ENCODE results near the gene SLC66A1. TPM values are rescaled to one million over a fixed set of nuclear protein-coding genes. Genes with fewer than 3 reads are reported as not detected.

SLC66A1 gene
- total and polyA plus RNA-seq, 9 of the 15 experiments (the other 6 are each of a cell fraction or from before 2014, with no cell fraction given): 1.2 to 40.8 (median 18.6) TPM

- H3K9ac ChIP-seq (ENCODE audit: insufficient read depth in 1 of 2, low read depth in 2 of 2, low read length in 2 of 2): no peak overlapping the region
- H3K36me3 ChIP-seq (ENCODE audit: control insufficient read depth, insufficient read depth, low read length): peaks cover 57% of the 10 kb centered on the region
- H4K20me1 ChIP-seq (replicated peaks; ENCODE audit: control insufficient read depth, insufficient read depth, low read length): peaks cover 28% of the 10 kb centered on the region
- H3K9me1 ChIP-seq (ENCODE audit: control insufficient read depth, insufficient read depth, low read length): peaks cover 4% of the 10 kb centered on the region
- H2AFZ ChIP-seq (ENCODE audit: low read depth, low read length): no peak overlapping the region
- H3K4me1 ChIP-seq (replicated peaks in 1 of 2; ENCODE audit: control insufficient read depth in 2 of 2, insufficient read depth in 2 of 2, low read length in 2 of 2): peaks cover 32 to 39% of the 10 kb centered on the region in 2 experiments
- WGBS (ENCODE audit: insufficient coverage, low coverage, missing lambda C conversion rate): 85% methylated on average over 3 of the region's 3 CpGs
- no peak overlapping the region for H3K4me3 ChIP-seq
- H3K4me2 ChIP-seq (ENCODE audit: insufficient read depth, low read length): no peak overlapping the region
- no peaks in the 10 kb centered on the region for H3K9me3 ChIP-seq (replicated peaks; ENCODE audit: control insufficient read depth, insufficient read depth, low read depth, low read length)
- no TSS peak for BruUV-seq (replicated peaks)
- H3K27me3 ChIP-seq (ENCODE audit: control insufficient read depth in 2 of 2, insufficient read depth in 2 of 2, low read length in 2 of 2): no peaks in the 10 kb centered on the region
- POLR2A ChIA-PET: no interaction called here
- FAIRE-seq (no peak), ATAC-seq (no peak), DNase-seq (ENCODE audit: extremely low read depth in 1 of 4, low spot score in 3 of 4) (no peak)
- no peak overlapping the region for H3K27ac ChIP-seq (ENCODE audit: extremely low read depth, low read depth, low read length)
- peaks cover 30% of the 10 kb centered on the region for H3K79me2 ChIP-seq (ENCODE audit: control insufficient read depth, insufficient read depth, low read length)
- in situ Hi-C loops (cut with MboI): no loop called here
- intact Hi-C loops (cut with micrococcal nuclease): no loop called here
- CTCF ChIA-PET (ENCODE audit: low intra/inter-chr PET ratio): no interaction called here
- TF ChIP-seq HMGN3 (IDR thresholded peaks at IDR 0.05; ENCODE audit: borderline replicate concordance, extremely low read depth, insufficient read length, low read depth, low read length): no peak
- TF ChIP-seq ZNF449 (CRISPR knock-in tag; IDR thresholded peaks at IDR 0.05): no peak
- TF ChIP-seq ZNF644 (tag; IDR thresholded peaks at IDR 0.05; ENCODE audit: low read depth): no peak
- no peak for TF ChIP-seq ZNF146 (CRISPR knock-in tag; IDR thresholded peaks at IDR 0.05; ENCODE audit: unreplicated experiment)
- TF ChIP-seq, protein P1, sequence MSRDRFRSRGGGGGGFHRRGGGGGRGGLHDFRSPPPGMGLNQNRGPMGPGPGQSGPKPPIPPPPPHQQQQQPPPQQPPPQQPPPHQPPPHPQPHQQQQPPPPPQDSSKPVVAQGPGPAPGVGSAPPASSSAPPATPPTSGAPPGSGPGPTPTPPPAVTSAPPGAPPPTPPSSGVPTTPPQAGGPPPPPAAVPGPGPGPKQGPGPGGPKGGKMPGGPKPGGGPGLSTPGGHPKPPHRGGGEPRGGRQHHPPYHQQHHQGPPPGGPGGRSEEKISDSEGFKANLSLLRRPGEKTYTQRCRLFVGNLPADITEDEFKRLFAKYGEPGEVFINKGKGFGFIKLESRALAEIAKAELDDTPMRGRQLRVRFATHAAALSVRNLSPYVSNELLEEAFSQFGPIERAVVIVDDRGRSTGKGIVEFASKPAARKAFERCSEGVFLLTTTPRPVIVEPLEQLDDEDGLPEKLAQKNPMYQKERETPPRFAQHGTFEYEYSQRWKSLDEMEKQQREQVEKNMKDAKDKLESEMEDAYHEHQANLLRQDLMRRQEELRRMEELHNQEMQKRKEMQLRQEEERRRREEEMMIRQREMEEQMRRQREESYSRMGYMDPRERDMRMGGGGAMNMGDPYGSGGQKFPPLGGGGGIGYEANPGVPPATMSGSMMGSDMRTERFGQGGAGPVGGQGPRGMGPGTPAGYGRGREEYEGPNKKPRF (IDR thresholded peaks at IDR 0.05; ENCODE audit: low read depth, low read length): no peak
- TF ChIP-seq MEIS2 (IDR thresholded peaks at IDR 0.05; ENCODE audit: partially characterized antibody): no peak
- no peak for TF ChIP-seq TSC22D4 (tag; IDR thresholded peaks at IDR 0.05)
- TF ChIP-seq, protein P2, sequence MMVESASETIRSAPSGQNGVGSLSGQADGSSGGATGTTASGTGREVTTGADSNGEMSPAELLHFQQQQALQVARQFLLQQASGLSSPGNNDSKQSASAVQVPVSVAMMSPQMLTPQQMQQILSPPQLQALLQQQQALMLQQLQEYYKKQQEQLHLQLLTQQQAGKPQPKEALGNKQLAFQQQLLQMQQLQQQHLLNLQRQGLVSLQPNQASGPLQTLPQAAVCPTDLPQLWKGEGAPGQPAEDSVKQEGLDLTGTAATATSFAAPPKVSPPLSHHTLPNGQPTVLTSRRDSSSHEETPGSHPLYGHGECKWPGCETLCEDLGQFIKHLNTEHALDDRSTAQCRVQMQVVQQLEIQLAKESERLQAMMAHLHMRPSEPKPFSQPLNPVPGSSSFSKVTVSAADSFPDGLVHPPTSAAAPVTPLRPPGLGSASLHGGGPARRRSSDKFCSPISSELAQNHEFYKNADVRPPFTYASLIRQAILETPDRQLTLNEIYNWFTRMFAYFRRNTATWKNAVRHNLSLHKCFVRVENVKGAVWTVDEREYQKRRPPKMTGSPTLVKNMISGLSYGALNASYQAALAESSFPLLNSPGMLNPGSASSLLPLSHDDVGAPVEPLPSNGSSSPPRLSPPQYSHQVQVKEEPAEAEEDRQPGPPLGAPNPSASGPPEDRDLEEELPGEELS (CRISPR knock-in tag; IDR thresholded peaks at IDR 0.05; ENCODE audit: borderline replicate concordance): no peak
- TF ChIP-seq ZBTB17 (CRISPR knock-in tag; IDR thresholded peaks at IDR 0.05): no peak
- TF ChIP-seq AFF4 (CRISPR knock-in tag; IDR thresholded peaks at IDR 0.05): no peak
- no peak for TF ChIP-seq DMBX1 (CRISPR knock-in tag; IDR thresholded peaks at IDR 0.05; ENCODE audit: borderline replicate concordance)
- no peak for TF ChIP-seq CBFB (CRISPR knock-in tag; IDR thresholded peaks at IDR 0.05)
Measured at GRCh38 chr1:19319196-19319595, 7.1 kb downstream of the SLC66A1 start.

Measured in K562 (cell line).